ENCODE measurements around the gene SLC17A7. TPM values are rescaled to one million over a fixed set of nuclear protein-coding genes. Genes with fewer than 3 reads are reported as not detected.

SLC17A7 gene
- total and polyA plus RNA-seq, 2 donors (not counting 1 experiment from before 2014, with no cell fraction given) = 0.08 to 0.33 TPM

DNA sequence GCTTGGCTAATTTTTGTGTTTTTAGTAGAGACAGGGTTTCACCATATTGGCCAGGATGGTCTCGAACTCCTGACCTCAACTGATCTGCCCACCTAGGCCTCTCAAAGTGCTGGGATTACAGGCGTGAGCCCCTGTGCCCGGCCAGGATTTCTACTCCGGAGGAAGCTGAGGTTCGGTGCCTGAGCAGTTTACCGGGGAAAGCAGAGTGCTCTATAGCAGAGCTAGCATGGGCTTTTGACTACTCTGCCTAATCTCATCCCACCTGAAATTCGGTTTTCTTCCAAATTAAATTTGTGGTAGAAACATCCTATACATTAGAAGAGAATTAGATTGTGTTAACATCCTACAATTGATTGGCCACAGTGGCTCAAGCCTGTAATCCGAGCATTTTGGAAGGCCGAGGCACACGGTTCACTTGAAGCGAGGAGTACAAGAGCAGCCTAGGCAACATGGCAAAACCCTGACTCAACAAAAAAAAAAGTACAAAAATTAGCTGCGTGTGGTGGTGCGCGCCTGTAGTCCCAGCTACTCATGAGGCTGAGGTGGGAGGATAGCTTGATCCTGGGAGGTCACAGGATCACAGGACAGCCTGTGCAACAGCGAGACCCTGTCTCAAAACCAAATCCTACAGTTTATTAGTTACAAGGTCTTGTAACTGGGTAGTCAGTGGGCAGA, 47.7 kb upstream of the SLC17A7 start:
- peak overlapping the region; percentile 57 for H3K9ac ChIP-seq (ENCODE audit: insufficient read depth, low read length)
- peak overlapping the region; percentile 90 for H3K27ac ChIP-seq (ENCODE audit: insufficient read depth, low read length)
- H3K4me3 ChIP-seq (replicated peaks in 1 of 4; ENCODE audit: control extremely low read depth in 1 of 4, insufficient read depth in 1 of 4, low read depth in 3 of 4, low read length in 4 of 4) = peak overlapping the region; percentile 77 to 95 (median 85)
- no peak overlapping the region for H2AFZ ChIP-seq (ENCODE audit: low read length)
- TF ChIP-seq, protein P1, sequence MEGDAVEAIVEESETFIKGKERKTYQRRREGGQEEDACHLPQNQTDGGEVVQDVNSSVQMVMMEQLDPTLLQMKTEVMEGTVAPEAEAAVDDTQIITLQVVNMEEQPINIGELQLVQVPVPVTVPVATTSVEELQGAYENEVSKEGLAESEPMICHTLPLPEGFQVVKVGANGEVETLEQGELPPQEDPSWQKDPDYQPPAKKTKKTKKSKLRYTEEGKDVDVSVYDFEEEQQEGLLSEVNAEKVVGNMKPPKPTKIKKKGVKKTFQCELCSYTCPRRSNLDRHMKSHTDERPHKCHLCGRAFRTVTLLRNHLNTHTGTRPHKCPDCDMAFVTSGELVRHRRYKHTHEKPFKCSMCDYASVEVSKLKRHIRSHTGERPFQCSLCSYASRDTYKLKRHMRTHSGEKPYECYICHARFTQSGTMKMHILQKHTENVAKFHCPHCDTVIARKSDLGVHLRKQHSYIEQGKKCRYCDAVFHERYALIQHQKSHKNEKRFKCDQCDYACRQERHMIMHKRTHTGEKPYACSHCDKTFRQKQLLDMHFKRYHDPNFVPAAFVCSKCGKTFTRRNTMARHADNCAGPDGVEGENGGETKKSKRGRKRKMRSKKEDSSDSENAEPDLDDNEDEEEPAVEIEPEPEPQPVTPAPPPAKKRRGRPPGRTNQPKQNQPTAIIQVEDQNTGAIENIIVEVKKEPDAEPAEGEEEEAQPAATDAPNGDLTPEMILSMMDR (conservative IDR thresholded peaks at IDR 0.05 in 1 of 2, IDR thresholded peaks at IDR 0.05 in 1 of 2; ENCODE audit: low read depth in 1 of 2, low read length in 2 of 2) = no peak
- TF ChIP-seq EZH2 (IDR thresholded peaks at IDR 0.05; ENCODE audit: low read length, missing control alignments) = no peak
- no peaks in the 10 kb centered on the region for H3K27me3 ChIP-seq (ENCODE audit: control insufficient read depth, insufficient read depth, low read length)
- no peaks in the 10 kb centered on the region for H3K9me3 ChIP-seq (ENCODE audit: control insufficient read depth, insufficient read depth, low read depth, low read length)
- no peak for DNase-seq (ENCODE audit: low read depth in 2 of 2)
- peaks cover 10% of the 10 kb centered on the region for H3K4me1 ChIP-seq (ENCODE audit: control insufficient read depth, extremely low read depth, insufficient read depth, low read length)
- H4K20me1 ChIP-seq (ENCODE audit: control insufficient read depth, extremely low read depth, insufficient read depth, low read length) = peaks cover 4% of the 10 kb centered on the region
- peaks cover 27% of the 10 kb centered on the region for H3K36me3 ChIP-seq (ENCODE audit: control insufficient read depth, insufficient read depth, low read length)
- H3K79me2 ChIP-seq (ENCODE audit: control insufficient read depth, insufficient read depth, low read length) = peaks cover 40% of the 10 kb centered on the region
- peak overlapping the region; percentile 86 for H3K4me2 ChIP-seq (ENCODE audit: extremely low read depth, insufficient read depth, low read length)

DNA sequence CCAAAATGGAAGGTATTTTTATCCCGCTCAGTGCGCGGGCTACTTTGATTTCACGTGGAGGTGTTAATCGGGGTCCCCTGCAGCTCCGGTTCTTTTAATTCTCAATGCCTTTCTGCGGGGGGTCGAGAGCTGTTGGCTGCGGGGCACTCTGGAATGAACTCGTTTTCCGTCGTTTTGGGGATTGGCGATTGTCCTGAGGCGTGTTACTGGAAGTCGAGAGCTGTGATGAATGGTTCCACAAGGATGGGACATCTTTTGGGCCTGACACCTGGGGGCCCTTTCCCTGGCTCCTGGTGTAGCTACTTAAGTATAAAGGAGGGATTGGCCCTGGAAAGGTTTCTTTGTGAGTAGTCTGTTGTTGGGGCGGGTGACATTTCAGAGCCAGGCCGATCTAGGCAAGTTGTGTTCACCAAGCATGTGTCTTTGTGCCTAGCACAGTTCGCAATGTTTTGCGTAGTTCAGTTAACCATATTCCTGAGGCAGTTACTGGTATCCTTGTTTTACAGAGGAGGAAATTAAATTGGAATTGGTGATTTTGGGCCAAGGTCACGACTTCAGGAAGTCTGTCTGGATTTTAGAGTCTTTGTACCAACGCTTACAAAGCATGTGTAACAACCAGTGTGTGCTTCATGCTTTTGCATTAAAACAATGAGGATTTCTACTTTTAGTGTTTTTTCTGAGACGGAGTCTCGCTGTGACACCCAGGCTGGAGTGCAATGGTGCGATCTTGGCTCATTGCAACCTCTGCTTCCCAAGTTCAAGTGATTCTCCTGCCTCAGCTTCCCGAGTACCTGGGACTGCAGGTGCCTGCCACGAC, 46.9 kb upstream of the SLC17A7 start:
- Histone ChIP-seq H3K79me2 (ENCODE audit: control insufficient read depth, insufficient read depth, low read length) (peaks cover 40% of the 10 kb centered on the region), H3K4me3 (replicated peaks in 1 of 4; ENCODE audit: control extremely low read depth in 1 of 4, insufficient read depth in 1 of 4, low read depth in 3 of 4, low read length in 4 of 4) (peak overlapping the region; percentile 77 to 95 (median 85)), H3K36me3 (ENCODE audit: control insufficient read depth, insufficient read depth, low read length) (peaks cover 27% of the 10 kb centered on the region), H3K27me3 (ENCODE audit: control insufficient read depth, insufficient read depth, low read length) (no peaks in the 10 kb centered on the region), H3K9me3 (ENCODE audit: control insufficient read depth, insufficient read depth, low read depth, low read length) (no peaks in the 10 kb centered on the region), H3K27ac (ENCODE audit: insufficient read depth, low read length) (peak overlapping the region; percentile 90), H3K4me1 (ENCODE audit: control insufficient read depth, extremely low read depth, insufficient read depth, low read length) (peaks cover 10% of the 10 kb centered on the region), H2AFZ (ENCODE audit: low read length) (no peak overlapping the region), H4K20me1 (ENCODE audit: control insufficient read depth, extremely low read depth, insufficient read depth, low read length) (peaks cover 4% of the 10 kb centered on the region), H3K4me2 (ENCODE audit: extremely low read depth, insufficient read depth, low read length) (peak overlapping the region; percentile 86), H3K9ac (ENCODE audit: insufficient read depth, low read length) (peak overlapping the region; percentile 83)
- TF ChIP-seq, protein P1 (conservative IDR thresholded peaks at IDR 0.05 in 1 of 2, IDR thresholded peaks at IDR 0.05 in 1 of 2; ENCODE audit: low read depth in 1 of 2, low read length in 2 of 2) = no peak
- no peak for TF ChIP-seq EZH2 (IDR thresholded peaks at IDR 0.05; ENCODE audit: low read length, missing control alignments)
- no peak for DNase-seq (ENCODE audit: low read depth in 2 of 2)

DNA sequence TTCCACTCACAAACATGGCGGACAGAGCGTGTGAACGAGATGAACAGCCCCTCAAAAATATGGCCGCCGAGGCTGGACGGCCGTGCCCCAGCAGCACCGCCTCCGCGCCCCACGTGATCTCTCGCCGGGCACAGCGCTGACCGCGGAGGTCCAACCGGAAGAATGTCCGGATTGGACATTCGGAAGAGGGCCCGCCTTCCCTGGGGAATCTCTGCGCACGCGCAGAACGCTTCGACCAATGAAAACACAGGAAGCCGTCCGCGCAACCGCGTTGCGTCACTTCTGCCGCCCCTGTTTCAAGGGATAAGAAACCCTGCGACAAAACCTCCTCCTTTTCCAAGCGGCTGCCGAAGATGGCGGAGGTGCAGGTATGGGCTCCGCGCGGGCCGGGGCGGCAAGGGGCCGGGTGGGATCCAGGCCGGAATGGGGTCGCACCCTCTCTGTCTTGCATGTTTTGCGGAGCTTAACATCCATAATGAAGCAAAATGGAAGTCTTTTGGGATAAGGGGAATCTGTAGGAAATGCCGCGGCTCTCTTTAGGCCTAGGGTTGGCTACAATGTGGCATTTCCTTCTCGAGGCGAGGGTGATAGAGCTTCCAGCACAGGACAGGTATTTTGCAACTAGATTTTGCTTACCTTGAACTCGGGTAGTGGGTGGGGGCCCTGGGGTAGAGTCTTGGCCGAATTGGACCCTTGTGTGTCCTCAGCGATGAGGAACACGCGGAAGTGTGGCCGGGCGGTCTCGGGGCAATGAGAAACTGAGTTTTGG, 46.1 kb upstream of the SLC17A7 start, which contains the start of gene RPL13A:
Gene RPL13A, plus strand, starts transcription at position 332 of the 769 bp plus-strand sequence. Its CDS starts 22 bp downstream, at position 354.
- peaks cover 10% of the 10 kb centered on the region for H3K4me1 ChIP-seq (ENCODE audit: control insufficient read depth, extremely low read depth, insufficient read depth, low read length)
- TF ChIP-seq, protein P1 (conservative IDR thresholded peaks at IDR 0.05 in 1 of 2, IDR thresholded peaks at IDR 0.05 in 1 of 2; ENCODE audit: low read depth in 1 of 2, low read length in 2 of 2) = no peak
- no peak for TF ChIP-seq EZH2 (IDR thresholded peaks at IDR 0.05; ENCODE audit: low read length, missing control alignments)
- peak; percentile 97 to 100 for DNase-seq (ENCODE audit: low read depth in 2 of 2)
- peak within 1 kb of the TSS; percentile 49 for H2AFZ ChIP-seq (ENCODE audit: low read length)
- peaks cover 40% of the 10 kb centered on the region for H3K79me2 ChIP-seq (ENCODE audit: control insufficient read depth, insufficient read depth, low read length)
- peak within 1 kb of the TSS; percentile 77 to 95 (median 85) for H3K4me3 ChIP-seq (replicated peaks in 1 of 4; ENCODE audit: control extremely low read depth in 1 of 4, insufficient read depth in 1 of 4, low read depth in 3 of 4, low read length in 4 of 4)
- H3K36me3 ChIP-seq (ENCODE audit: control insufficient read depth, insufficient read depth, low read length) = peaks cover 27% of the 10 kb centered on the region
- H3K4me2 ChIP-seq (ENCODE audit: extremely low read depth, insufficient read depth, low read length) = peak within 1 kb of the TSS; percentile 86
- H3K9ac ChIP-seq (ENCODE audit: insufficient read depth, low read length) = peak within 1 kb of the TSS; percentile 83
- H3K27ac ChIP-seq (ENCODE audit: insufficient read depth, low read length) = peak within 1 kb of the TSS; percentile 90
- H3K9me3 ChIP-seq (ENCODE audit: control insufficient read depth, insufficient read depth, low read depth, low read length) = no peaks in the 10 kb centered on the region
- H4K20me1 ChIP-seq (ENCODE audit: control insufficient read depth, extremely low read depth, insufficient read depth, low read length) = peaks cover 4% of the 10 kb centered on the region
- H3K27me3 ChIP-seq (ENCODE audit: control insufficient read depth, insufficient read depth, low read length) = no peaks in the 10 kb centered on the region

Data from fibroblast of lung (primary cell).